GM12864 (cell line): ENCODE data around the gene TMEM8B.

Experiments used
- DNase-seq: peaks from one replicate; pipeline ENCODE4 v3.0.0-alpha.2; 2011; ENCODE audit warnings: low read depth
- H3K4me3 ChIP-seq: 2 replicates; pipeline ENCODE4 v1.5.1; 2011; ENCODE audit warnings: mild to moderate bottlenecking, low read depth, low read length, control low read depth
- TF ChIP-seq, protein P1 (sequence below): IDR thresholded peaks from 2 replicates; pipeline ENCODE4 v1.5.1; 2011; ENCODE audit warnings: low read depth, mild to moderate bottlenecking, moderate library complexity, low read length, control low read depth, inconsistent platforms; ENCODE audit errors: missing control alignments

TMEM8B gene

DNA sequence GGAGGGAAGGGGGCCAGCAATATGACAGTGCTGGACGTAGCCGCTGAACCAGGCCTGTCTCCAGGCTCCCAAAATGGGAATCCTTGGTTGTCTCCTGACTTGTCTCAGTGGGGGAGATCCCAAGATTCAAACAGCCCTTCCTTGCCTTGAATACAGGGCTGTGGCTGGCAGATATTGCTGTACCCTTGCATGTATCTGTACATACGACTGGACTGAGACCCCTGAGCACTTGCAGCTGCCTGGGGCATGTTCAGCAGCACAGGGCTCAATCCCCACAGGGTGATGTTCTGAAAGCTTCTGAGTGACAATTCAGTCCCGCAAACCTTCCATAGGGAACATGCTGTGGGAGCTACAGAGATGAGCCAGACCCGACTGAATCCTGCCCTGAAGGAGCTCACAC is 27.9 kb downstream of the TMEM8B start:
- no peak overlapping the region for H3K4me3 ChIP-seq
- DNase-seq = no peak
- TF ChIP-seq, protein P1, sequence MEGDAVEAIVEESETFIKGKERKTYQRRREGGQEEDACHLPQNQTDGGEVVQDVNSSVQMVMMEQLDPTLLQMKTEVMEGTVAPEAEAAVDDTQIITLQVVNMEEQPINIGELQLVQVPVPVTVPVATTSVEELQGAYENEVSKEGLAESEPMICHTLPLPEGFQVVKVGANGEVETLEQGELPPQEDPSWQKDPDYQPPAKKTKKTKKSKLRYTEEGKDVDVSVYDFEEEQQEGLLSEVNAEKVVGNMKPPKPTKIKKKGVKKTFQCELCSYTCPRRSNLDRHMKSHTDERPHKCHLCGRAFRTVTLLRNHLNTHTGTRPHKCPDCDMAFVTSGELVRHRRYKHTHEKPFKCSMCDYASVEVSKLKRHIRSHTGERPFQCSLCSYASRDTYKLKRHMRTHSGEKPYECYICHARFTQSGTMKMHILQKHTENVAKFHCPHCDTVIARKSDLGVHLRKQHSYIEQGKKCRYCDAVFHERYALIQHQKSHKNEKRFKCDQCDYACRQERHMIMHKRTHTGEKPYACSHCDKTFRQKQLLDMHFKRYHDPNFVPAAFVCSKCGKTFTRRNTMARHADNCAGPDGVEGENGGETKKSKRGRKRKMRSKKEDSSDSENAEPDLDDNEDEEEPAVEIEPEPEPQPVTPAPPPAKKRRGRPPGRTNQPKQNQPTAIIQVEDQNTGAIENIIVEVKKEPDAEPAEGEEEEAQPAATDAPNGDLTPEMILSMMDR = no peak

DNA sequence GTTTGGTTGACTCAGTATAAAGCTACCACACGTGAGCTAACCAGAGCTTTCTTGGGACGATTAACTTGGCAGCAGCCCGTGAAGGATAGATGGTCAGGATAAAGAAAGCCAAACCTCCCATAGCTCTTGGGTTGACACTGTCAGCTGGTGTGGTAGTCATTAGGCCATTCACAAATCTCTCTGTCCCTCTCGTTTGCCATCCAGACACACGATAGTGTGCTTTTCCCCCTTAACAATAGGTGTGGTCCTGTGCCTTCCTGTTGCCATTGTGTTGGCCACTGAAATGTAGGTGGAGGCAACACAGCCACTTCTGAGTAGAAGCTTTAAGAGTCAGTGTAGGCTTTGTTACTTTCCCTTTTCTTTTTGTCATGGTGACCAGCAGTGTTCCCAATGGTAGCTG is 29.4 kb downstream of the TMEM8B start:
- DNase-seq = no peak
- TF ChIP-seq, protein P1 = no peak
- no peak overlapping the region for H3K4me3 ChIP-seq

DNA sequence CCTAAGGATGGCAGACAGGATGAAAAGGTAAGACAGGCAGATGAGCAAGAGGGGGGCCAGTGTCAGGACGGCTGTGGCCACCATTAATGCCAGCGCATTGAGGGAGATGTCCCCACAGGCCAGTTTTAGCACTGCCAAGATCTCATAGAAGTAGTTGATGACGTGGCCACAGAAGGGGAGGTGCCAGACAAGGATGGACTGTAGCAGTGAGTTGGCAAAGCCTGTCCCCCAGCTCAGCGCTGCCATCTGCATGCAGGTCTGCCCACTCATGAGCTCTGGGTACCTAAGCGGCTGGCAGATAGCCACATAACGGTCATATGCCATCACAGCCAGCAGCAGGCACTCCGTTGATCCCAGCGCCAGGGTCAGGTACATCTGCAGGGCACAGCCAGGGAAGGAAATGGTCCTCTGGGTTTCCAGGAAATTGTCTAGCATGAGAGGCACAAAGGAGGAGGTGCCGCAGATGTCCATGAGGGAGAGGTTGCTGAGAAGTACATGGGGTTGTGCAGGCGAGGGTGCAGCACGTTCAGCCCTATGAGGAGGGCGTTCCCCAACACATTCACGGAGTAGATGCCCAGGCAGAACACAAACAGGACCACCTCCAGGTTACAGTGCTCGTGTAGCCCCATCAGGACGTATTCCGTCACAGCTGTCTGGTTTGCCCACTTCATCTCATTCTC is 30.4 kb downstream of the TMEM8B start:
- DNase-seq = no peak
- TF ChIP-seq, protein P1 = no peak
- H3K4me3 ChIP-seq = no peak overlapping the region

DNA sequence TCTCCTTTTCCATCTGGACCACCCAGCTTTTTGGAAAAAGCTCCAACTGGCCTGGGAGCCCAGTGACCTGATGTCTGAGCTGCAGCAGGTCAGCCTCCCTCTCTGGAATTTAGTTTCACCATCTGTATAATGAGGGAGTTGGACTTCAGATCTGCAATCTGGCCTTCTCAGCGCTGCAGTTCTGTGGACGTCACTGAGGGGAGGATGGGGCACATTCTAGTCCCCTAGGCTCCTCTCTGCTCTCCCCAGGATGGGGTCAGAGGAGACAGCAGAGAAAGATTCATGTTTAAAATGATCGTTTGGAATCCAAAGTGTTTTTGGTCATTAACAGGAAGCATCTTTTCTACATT is 30.9 kb downstream of the TMEM8B start:
- DNase-seq = no peak
- TF ChIP-seq, protein P1 = no peak
- no peak overlapping the region for H3K4me3 ChIP-seq

DNA sequence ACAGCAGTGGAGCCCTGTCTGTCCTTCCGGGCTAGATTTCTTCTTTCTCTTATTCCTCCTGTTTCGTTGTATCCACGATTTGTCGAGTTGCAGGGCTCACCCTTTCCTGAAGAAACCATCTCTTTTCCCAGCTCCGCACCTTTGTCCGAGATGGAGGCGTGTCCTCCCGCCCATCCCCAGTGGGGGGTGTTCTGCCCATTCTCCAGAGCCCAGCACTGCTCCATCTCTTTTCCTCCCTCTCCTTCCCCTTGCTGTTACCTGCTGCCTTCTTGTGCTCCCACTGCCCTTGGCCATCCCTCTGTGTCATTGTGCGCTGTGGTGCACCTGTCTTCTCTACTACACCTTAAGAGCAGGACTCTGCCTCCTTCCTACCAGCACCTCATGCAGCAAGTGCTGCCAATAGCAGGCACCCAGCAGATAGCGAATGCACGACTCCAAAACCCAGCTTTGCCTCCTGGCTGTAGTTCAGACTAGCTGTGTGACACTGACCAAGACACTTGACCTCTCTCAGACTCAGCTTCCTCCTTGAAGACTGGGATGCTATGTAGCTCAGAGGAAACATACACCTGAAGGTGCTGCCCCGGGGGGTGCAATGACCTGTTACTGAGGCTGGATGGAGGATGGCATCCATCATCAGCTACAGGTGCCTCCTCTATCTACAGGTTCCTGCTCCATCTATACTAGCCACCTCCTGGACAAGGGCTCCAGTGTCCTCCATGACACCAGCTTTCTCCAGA is 32.3 kb downstream of the TMEM8B start:
- no peak for DNase-seq
- H3K4me3 ChIP-seq = no peak overlapping the region
- TF ChIP-seq, protein P1 = no peak

DNA sequence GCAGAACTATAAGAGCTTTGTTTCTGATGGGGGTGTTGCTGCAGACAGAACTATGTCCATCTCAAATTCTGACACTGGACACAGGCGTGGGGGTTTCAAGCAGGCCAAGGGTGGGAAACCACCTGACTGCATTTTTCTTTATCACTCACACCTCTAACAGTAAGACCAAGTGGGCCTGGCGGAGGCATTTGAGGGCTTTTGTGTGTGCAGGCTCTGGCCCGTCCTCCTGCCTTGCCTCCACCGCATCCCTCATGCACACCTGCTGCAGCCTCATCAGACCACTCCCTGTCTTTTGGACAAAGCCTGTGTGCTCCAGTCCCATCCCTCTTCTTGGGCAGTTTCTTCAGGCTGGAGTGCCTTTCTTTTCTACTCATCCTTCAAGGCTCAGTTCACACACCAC is 33.3 kb downstream of the TMEM8B start:
- no peak for DNase-seq
- TF ChIP-seq, protein P1 = no peak
- H3K4me3 ChIP-seq = no peak overlapping the region

DNA sequence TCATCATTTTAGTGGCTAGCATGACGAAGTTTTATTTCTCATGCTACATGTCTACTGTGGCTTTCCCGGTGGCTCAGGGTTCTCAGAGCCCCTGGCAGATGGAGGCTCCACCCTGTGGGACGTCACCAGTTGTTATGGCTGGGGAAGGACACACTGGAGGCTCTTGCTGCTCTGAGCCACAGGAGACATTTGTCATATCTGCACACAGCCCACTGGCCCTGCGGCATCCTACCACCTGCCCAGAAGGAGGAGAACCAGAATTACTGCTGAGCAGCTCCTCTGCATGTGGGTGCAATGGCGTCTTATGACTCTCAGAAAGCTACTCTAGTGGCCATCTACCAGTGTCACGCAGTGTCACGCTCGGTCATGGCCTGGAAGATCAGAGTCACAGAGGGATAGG is 34.6 kb downstream of the TMEM8B start:
- TF ChIP-seq, protein P1 = no peak
- no peak overlapping the region for H3K4me3 ChIP-seq
- no peak for DNase-seq
